OCI-LY7 (cell line): Measurements from ENCODE around the gene EIF3J. TPM values are rescaled to one million over a fixed set of nuclear protein-coding genes. Genes with fewer than 3 reads are reported as not detected.

Experiments used
- BruUV-seq: library from RNA; stranded (reverse); fragments of 400-500 nt; replicated peaks from 2 replicates; lab custom pipeline; 2021; lab: Mats Ljungman, UMichigan
- CTCF ChIA-PET: fragments of 300-600 bp; sonication (Branson Sonifier 250); formaldehyde crosslinking; loops from one replicate; lab custom pipeline; 2022; ENCODE audit warnings: antibody characterized with exemption; ENCODE audit not compliant: unreplicated experiment; lab: Charles Lee
- POLR2A ChIA-PET: fragments of 300-600 bp; sonication (Branson Sonifier 250); formaldehyde crosslinking; loops from one replicate; lab custom pipeline; 2022; ENCODE audit warnings: antibody characterized with exemption; lab: Charles Lee
- DNase-seq: peaks from one replicate; pipeline ENCODE4 v3.0.0-alpha.2; 2015; ENCODE audit warnings: low spot score
- H2AFZ ChIP-seq: fragments of 200-600 bp; sonication (generic), shearing (Covaris generic); 2 replicates; pipeline ENCODE4 v1.6.1; 2014; ENCODE audit warnings: mild to moderate bottlenecking, antibody characterized with exemption, low read length, moderate library complexity
- H3K27ac ChIP-seq: fragments of 200-600 bp; sonication (generic); 2 replicates; pipeline ENCODE4 v1.5.1; 2014; ENCODE audit warnings: mixed run types, low read depth, mild to moderate bottlenecking, moderate library complexity, low read length, inconsistent platforms; ENCODE audit not compliant: poor library complexity, severe bottlenecking
- H3K36me3 ChIP-seq: fragments of 200-600 bp; sonication (generic); 2 replicates; pipeline ENCODE4 v1.6.1; 2014; ENCODE audit warnings: mild to moderate bottlenecking, antibody characterized with exemption, low read length, moderate library complexity, mixed read lengths; ENCODE audit not compliant: insufficient read depth
- H3K4me1 ChIP-seq: fragments of 200-600 bp; sonication (generic); 2 replicates; pipeline ENCODE4 v1.5.1; 2014; ENCODE audit warnings: mild to moderate bottlenecking, low read length; ENCODE audit not compliant: insufficient read depth, poor library complexity, severe bottlenecking
- H3K4me2 ChIP-seq: fragments of 200-600 bp; sonication (generic); 2 replicates; pipeline ENCODE4 v1.6.1; 2014; ENCODE audit warnings: mild to moderate bottlenecking, low read length
- H3K4me3 ChIP-seq: fragments of 200-600 bp; sonication (generic); 2 replicates; pipeline ENCODE4 v1.5.1; 2014; ENCODE audit warnings: mild to moderate bottlenecking, low read depth, low read length; ENCODE audit not compliant: poor library complexity, severe bottlenecking
- H3K79me2 ChIP-seq: fragments of 200-600 bp; sonication (generic); 2 replicates; pipeline ENCODE4 v1.6.1; 2016; ENCODE audit warnings: low read depth, mild to moderate bottlenecking, low read length, moderate library complexity, mixed read lengths; ENCODE audit not compliant: insufficient read depth
- H3K9me2 ChIP-seq: fragments of 200-600 bp; sonication (generic); 2 replicates; pipeline ENCODE4 v1.6.1; 2016; ENCODE audit warnings: mild to moderate bottlenecking, low read length, mixed read lengths; ENCODE audit not compliant: insufficient read depth
- H3K9me3 ChIP-seq: fragments of 200-600 bp; sonication (generic); 2 replicates; pipeline ENCODE4 v1.6.1; 2014; ENCODE audit warnings: mild to moderate bottlenecking, mixed run types, low read length, mixed read lengths
- H4K20me1 ChIP-seq: fragments of 200-600 bp; sonication (generic); 2 replicates; pipeline ENCODE4 v1.6.1; 2014; ENCODE audit warnings: mild to moderate bottlenecking, antibody characterized with exemption, low read length, moderate library complexity, mixed read lengths; ENCODE audit not compliant: insufficient read depth
- CTCF ChIP-seq: fragments of 200-600 bp; sonication (generic); conservative IDR thresholded peaks from 2 replicates; pipeline ENCODE4 v1.5.1; 2014; ENCODE audit warnings: mild to moderate bottlenecking, antibody characterized with exemption, low read length, moderate library complexity, mixed read lengths
- EZH2phosphoT487 ChIP-seq: fragments of 200-600 bp; sonication (generic); IDR thresholded peaks from 2 replicates; pipeline ENCODE4 v1.6.1; 2018; ENCODE audit warnings: low read depth, borderline replicate concordance, mild to moderate bottlenecking, mixed run types, antibody characterized with exemption, low read length, moderate library complexity, mixed read lengths
- intact Hi-C: fragments of 100-400 bp; cut with micrococcal nuclease; formaldehyde crosslinking; loops from one replicate; pipeline ENCODE4 v1.10.0; 2022; ENCODE audit not compliant: unreplicated experiment
- total RNA-seq, 2 experiments: library from RNA; depleted of rRNA in 1 of 2; stranded (reverse); fragments of >200 nt in 1 of 2; shearing (Covaris generic) in 1 of 2; gene quantifications; 2 replicates each; pipeline ENCODE4 v1.2.3, GENCODE V29; 2014 to 2022

The EIF3J gene
- total RNA-seq, 2 experiments from 2014 or later: 49.4 to 131 TPM

GRCh38 chr15:44588541-44588940 is 51.6 kb downstream of the EIF3J start:
- Histone ChIP-seq H4K20me1 (no peaks in the 10 kb centered on the region), H2AFZ (no peak overlapping the region), H3K4me1 (no peaks in the 10 kb centered on the region), H3K4me3 (no peak overlapping the region), H3K79me2 (no peaks in the 10 kb centered on the region), H3K4me2 (no peak overlapping the region), H3K9me2 (no peaks in the 10 kb centered on the region), H3K27ac (no peak overlapping the region), H3K36me3 (peaks cover 95% of the 10 kb centered on the region), H3K9me3 (no peaks in the 10 kb centered on the region)
- CTCF ChIA-PET: no interaction called here
- POLR2A ChIA-PET: interaction anchor here (0.6 to 1.2 kb wide), 2 partner anchors 10 to 1600 kb away, joined by 3 to 7 read pairs; no protein-coding TSS in a partner anchor
- intact Hi-C loops: loop anchor here (5.0 kb wide), 1 partner anchor 74 kb away; the partner anchor contains the start of gene SPG11
- TF ChIP-seq CTCF (no peak), EZH2phosphoT487 (no peak)
- no TSS peak for BruUV-seq
- DNase-seq: no peak

GRCh38 chr15:44591326-44591725 is 54.4 kb downstream of the EIF3J start:
- BruUV-seq: no TSS peak

More at GRCh38 chr15:44591326-44591725, 54.4 kb downstream of the EIF3J start:
- DNase-seq: no peak
- TF ChIP-seq EZH2phosphoT487 (no peak), CTCF (no peak)
- Histone ChIP-seq H3K9me2 (no peaks in the 10 kb centered on the region), H3K4me2 (no peak overlapping the region), H3K27ac (no peak overlapping the region), H3K36me3 (peaks cover 93% of the 10 kb centered on the region), H3K79me2 (no peaks in the 10 kb centered on the region), H2AFZ (no peak overlapping the region), H4K20me1 (no peaks in the 10 kb centered on the region), H3K4me1 (no peaks in the 10 kb centered on the region), H3K4me3 (no peak overlapping the region), H3K9me3 (no peaks in the 10 kb centered on the region)
- POLR2A ChIA-PET: interaction anchor here (1.4 kb wide), 1 partner anchor 12 kb away, joined by 3 read pairs; no protein-coding TSS in a partner anchor
- CTCF ChIA-PET: no interaction called here
- intact Hi-C loops: no loop called here
